Stimulated activated CD8-positive, alpha-beta memory T cell treated with anti-CD3 and anti-CD28 coated beads, Interleukin-4, amount 100 ng/mL, for 1 hour (primary cell): ENCODE measurements around the gene ARAP2.

ENCODE experiments used
- DNase-seq, 2 donors: peaks; one replicate each; pipeline ENCODE4 v3.0.0-alpha.2; 2020; ENCODE audit warnings: low read depth in 2 of 2, low spot score in 1 of 2

ARAP2 gene, protein sequence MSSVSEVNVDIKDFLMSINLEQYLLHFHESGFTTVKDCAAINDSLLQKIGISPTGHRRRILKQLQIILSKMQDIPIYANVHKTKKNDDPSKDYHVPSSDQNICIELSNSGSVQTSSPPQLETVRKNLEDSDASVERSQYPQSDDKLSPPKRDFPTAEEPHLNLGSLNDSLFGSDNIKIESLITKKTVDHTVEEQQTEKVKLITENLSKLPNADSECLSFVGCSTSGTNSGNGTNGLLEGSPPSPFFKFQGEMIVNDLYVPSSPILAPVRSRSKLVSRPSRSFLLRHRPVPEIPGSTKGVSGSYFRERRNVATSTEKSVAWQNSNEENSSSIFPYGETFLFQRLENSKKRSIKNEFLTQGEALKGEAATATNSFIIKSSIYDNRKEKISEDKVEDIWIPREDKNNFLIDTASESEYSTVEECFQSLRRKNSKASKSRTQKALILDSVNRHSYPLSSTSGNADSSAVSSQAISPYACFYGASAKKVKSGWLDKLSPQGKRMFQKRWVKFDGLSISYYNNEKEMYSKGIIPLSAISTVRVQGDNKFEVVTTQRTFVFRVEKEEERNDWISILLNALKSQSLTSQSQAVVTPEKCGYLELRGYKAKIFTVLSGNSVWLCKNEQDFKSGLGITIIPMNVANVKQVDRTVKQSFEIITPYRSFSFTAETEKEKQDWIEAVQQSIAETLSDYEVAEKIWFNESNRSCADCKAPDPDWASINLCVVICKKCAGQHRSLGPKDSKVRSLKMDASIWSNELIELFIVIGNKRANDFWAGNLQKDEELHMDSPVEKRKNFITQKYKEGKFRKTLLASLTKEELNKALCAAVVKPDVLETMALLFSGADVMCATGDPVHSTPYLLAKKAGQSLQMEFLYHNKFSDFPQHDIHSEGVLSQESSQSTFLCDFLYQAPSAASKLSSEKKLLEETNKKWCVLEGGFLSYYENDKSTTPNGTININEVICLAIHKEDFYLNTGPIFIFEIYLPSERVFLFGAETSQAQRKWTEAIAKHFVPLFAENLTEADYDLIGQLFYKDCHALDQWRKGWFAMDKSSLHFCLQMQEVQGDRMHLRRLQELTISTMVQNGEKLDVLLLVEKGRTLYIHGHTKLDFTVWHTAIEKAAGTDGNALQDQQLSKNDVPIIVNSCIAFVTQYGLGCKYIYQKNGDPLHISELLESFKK (N-terminal part only)

DNA sequence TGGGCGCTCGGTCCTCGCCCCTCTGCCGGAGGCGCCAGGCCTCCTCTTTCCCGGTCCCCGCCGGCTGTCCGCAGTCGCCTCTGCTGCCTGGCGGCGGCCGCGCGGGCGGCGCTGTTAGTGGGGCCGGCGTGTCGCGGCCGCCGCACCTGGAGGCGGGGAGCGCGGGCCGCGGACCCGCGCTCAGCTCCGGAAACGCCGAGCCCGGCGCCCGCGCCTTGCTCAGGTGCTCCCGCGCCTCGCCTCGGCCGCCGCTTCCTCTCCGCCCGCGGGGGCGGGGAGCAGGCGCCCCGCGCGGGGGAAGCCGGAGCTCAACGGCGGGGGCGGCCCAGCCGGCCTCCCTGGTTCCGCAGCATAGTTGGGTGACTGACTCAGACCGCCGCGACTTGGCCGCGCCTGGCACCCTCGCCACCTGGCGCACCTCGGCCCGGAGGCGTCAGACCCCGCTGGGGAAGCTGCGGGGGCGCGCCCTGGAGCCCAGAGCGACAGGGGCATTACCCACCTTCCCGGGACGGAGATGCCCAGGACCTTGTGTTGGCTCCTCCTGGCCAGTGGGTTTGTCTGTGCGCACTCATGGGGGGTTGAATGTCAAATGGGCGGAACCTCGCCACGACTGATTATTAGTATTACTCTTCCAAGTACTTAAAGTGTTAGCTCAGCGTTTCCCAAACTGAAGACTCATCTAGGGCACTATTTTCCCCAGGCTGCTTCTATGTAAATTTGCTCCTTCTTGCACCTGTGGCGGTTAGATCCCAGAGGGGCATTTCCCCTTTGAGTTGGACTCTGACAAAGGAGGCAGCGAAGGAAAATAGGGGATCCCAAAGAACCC, at the start of gene ARAP2:
ARAP2 (minus strand) TSS at position 258 of the 826 bp plus-strand sequence. CDS start 15,028 bp downstream, outside the sequence.
- DNase-seq, result peak; percentile 50 to 57

DNA sequence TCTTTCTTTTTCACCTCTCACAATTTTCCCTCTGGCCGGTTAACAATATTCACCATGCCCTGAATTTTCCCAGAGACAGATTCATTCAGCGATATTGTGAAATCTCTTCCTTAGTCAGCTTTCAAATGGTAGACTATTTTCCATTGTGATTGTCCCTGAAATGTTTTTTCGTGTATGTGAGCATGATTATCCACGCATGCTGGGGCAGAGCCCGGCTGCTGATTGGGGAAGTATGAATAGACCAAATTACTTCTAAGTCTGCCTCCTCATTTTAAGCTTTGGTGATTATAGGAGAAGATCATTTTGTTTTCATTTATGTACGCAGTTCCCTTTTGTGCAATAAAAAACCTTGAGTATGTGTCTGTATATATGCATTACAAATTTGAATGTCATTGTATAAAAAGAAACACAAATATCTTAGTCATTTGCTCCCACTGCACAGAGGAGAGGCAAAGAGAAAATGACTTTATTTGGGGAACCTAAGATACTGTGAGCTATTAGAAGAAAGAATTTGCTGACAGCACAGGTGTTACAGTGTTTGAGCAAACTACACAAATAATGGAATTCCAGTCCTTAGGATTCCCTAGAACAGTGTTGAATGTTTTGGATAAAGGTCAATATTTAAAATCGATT, 48.4 kb upstream of the ARAP2 start:
- DNase-seq, result no peak

DNA sequence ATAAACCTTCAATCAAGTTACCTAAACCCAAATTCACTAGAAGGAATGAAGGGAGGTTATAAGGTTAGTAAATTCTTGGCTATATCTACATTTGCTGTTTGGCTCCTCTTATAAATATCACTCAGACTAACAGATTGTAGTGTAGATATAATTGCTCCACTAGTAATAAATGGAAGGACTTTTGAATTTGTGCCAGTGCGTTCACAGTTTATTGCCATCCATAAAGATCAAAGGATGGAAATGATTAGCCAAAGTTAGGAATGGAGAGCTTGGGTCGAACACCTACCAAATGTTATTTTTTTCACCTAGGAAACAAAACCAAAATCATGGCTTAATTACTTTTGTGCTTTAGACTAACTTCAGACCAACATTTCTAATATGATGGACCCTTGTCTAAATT, 46.3 kb upstream of the ARAP2 start:
- no peak for DNase-seq

DNA sequence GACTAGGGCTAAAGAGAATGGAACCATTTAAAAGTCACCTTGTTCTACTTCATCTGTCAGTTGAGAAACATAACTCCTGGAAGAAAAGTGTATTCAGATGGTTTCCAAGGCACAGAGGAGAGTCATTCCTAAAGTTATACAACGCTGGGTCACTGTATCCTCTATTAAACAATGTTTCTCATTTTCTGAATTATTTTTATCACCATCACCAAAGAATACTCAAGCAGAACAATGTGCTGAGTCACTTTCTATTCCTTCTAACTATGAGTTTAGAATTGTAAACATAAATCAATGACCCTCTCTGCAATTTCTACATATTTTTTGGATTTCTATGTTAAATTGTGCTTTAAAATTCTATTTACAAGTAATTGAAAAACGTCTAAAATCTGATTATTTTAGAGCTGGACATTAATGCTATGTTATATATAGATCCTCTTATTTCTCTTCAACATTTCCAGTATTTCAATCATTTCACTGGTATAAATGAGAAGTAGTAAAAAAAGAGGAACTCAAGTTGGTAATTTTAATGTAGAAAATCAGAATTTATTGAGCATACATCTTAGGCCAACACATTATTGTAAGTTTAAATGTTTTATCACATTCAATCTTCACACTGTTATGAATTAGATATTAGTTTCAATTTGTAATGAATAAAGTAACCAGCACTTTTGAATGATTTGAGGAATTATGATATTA, 44.6 kb upstream of the ARAP2 start:
- DNase-seq, result no peak

DNA sequence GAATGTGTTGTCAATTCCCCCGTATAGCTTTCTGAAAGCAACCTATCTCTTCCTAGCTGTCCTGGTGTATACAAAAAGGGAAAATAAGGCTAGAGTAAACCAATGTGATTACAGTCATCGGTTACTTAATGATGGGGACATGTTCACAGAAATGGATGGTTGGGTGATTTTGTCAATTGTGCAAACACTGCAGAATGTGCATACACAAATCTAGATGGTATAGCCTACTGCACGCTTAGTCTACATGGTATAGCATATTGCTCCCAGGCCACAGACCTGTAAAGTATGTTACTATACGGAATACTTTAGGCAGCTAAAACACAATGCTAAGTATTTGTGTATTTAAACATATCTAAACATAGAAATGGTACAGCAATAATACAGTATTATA, 42.2 kb upstream of the ARAP2 start:
- no peak for DNase-seq

DNA sequence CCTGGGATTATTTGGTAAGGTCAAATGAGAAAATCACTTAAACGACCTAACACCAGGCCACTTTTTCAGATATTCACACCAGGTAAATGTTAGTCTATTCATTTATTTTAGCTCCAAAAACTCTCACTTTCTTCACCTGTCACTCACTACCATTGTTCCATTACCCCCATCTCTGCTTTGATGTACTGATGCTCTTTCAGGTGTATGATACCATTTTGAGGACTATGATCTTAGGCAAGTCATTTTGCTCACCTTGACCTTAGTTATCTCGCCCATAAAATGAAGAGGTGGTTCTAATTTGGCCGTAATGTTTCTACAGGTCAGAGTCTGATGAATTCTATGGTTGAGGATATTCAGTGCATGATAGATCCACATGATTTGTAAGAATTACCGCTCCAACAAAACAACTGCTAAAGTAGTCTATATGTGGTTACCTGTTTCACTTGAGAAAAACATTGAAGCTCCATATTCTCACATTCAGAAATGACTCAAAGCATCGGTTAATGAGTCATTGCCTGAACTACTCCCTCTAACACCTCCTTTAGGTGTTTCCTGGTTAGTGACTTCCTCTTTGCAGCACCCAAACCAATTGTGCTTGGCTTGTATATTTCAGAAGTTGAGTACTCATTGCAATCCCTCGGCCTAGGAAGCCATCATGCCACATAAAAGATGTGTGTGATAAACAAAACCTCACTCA, 41.6 kb upstream of the ARAP2 start:
- DNase-seq, result peak in 1 of 2 donors; percentile 16

DNA sequence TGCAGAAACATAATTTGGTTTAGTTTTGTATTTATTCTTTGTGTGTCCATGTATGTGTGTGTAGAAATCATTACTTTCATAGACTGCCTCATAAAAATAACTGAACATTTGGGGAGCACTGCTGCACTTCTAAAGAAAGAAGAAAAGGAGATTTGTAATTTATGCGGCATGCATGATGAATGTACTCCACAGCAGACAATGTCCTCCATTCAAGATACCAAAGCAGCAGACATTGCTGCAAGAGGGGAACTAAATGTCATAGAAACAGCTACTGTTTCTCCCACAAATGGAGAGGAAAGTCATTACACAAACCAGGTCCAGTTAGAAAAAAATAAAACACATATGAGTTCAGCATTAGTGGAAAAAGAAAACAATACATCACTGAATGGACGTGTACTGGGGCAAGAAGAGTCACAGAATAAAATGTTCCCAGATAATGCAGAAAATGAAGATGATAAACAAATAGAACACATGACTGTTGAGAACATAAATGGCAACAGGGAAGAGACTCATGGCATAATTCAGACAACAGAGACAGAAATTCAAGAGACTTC, 39.7 kb upstream of the ARAP2 start:
- no peak for DNase-seq

DNA sequence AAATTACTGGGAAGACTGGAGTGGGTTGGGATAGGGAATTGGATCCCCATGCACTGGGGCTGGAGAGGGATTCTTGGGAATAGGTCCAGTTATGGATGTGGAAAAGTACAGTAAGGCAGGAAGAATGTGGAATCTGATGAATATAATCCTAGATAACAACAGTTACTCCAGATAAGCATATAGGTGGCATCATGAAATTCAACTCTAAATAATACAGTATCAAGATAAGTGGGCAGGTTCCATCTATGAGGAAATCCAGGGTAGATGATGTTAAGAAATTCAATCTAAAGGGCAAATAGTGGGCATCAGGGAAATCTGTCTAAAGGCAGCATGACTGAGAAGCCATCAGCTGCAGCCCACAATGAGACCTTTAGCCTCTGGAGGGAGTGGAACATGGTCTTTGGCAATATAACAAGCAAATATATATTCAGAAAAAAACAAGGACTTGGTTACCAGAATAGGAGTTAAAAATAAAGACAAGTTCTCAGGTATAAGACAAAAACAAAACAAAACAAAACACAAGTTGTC, 38.3 kb upstream of the ARAP2 start:
- DNase-seq, result no peak

DNA sequence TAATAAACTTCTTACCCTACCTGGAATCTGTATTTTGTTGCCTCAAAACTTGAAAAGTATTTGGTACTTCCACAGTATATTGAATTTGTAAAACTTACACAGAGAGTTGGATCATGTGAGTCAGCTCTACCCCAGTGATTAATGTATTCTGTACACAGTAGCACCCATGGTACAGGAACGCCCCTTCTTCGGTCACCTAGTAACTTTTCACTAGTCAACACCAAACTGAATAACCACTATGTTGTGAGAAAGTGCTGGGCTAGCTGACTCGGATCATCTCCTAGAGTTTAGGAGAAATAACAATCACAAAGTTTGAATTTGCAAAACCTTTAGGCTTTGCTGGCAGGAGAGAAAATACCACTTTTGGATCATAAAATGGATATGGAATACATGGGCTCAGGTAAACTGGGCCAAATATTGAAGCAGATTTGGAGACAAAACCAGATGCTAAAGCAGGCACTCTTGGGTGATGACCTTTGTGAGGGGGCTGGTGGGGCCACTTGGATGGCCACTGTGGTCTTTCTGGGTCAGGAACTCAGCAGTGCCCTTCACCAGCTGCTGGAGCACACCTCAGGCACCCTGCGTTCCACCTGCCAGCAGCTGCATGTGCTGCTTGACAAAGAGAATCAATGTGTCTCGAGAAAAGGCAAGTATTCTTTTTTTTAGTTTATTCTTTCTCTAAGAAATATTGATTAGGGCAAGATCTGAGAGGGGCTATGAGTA, 37.2 kb upstream of the ARAP2 start, which contains the start of gene DTHD1:
DTHD1 (plus strand) TSS at position 233 of the 723 bp plus-strand sequence; CDS start at position 376, 143 bp downstream.
- no peak for DNase-seq

DNA sequence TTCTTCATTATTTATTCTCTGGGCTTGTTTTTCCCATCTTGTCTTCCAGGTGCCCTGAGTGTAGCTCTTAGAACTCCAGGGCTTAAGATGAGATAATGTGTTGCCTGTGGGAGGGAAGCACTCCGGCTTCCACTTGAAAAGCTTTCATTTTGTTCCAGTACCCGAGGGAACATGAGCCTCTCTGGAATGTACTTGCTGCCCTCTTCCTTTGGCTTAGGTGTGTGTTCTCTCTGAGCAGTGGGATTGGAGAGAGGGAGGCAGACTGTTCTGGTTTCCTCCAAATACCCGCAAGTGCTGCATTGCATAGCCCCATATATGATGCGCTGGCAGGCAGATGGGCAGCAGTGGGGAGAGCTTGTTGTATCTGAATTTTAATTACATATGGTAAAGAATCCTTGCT, 36.2 kb upstream of the ARAP2 start:
- no peak for DNase-seq

DNA sequence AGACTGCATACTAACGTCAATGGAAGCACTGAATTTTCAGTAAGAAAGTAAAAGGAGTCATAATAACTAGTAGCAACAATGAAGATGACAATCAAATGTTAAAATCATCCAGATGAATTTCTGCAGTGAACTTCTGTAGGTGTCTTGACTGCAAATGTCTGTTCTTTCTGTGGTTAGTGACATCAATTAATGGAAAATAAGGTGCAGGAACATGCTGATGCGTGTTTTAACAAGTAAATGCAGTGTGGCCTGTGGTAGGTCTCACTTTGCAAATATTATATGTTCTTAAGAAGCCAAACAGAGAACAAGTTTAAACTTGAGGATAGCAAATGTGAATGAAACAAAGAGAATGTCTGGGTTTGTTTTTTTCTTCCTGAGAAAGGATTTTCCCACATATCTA, 34.5 kb upstream of the ARAP2 start:
- DNase-seq, result no peak

DNA sequence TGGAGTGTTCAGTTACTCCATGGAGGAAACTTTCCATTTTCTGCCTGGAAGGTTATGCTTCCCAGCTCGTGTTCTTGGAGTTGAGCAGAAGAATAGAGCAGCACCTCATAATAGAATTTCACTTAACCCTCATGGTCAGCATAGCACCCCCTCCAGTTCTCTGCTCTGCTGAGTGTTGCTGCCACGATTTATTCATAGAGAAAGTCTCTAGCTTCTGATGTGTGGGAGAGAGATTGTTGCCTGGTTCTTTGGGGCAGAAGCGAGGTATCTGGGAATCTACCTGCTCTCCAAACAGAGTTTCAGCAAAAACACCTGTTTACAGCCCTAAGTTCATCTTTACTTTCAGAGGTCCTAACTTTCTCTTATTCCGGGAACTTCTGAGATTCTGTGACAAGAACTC, 33.2 kb upstream of the ARAP2 start:
- no peak for DNase-seq

DNA sequence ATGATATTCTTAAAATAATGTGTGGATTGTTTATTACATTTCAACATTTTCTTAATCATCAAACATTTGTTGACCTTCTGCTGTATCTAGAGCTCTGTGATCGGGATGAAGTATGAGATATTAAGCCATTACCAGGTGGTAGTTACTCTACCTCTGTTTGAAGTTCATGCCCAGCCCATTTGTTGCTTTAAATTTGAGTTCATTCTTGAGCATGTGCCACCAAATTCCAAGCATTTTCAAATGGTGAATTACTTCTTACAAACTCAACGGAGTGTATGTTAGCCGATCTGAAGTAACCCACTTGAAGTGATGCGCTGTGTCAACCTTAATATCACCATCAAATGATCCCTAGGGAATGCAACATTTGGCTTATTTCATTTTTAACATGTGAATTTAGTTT, 29.8 kb upstream of the ARAP2 start:
- no peak for DNase-seq

DNA sequence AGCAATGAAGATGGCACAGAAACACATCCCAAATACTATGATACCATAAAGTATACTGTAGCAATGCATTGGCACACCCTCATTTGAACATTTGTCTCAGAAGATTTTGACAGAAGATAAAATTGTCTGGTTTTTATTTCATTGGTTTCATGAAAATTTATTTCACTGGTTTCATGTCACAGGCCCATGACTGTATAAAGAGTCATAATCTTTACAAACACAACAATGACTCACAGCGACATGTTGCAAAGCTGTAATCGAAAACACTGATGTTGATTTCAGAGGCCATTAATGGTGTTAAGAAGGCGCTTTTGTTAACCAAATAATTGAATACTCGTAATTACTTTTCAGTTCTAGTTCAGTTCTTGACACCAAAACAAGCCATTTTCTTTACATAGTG, 29.0 kb upstream of the ARAP2 start:
- no peak for DNase-seq

DNA sequence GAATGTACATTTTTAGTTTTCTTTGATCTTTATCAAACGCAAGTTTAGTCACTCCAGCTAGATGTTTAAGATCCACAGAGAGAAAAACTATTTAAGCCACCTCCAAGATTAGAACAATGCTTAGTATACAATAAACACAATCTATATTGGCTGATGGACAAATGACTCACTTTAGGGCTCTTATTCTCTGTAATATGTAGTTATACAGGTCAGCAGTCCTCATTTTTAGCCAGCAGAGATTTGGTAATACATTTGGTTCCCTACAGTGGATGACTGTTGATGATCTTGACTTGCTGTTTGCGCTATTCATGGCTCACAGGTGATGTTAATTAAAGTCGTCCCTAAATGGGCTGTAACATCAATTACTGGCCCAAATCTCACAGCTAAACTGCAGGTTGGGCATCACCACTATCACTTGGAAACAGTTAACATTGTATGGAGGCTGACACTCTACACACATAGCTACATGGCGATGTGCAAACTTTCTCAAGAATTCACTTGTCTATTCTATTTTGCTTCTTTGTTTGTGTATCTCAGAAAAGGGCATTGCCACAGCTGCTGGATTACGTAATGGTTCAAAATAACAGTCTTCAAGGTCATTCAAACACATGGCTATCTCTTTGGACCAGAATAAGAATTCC, 25.3 kb upstream of the ARAP2 start:
- DNase-seq, result no peak

DNA sequence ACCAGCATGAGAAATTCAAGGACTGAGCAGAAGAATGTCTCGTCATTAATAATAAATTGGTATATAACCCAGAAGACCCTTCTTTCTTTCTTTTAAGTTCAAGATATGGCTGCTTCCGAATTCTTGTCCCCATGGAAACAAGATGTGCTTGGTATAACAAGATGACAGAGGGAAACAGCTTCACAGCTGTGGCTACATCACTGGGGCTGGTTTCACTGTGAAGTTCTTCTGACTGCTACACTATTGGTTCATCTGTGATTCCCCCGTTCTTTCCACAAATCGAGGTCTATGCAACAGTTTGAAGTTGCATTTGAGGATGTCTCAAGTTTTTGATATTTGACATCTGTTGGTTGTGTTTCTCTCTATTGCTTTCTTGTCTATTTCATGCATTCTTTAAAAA, 24.8 kb upstream of the ARAP2 start:
- DNase-seq, result no peak
